Hair follicle dermal papilla cell (primary cell): ENCODE results near the gene CACNG1. TPM values are rescaled to one million over a fixed set of nuclear protein-coding genes. Genes with fewer than 3 reads are reported as not detected.

Experiments used
- total RNA-seq: library from RNA; depleted of rRNA; stranded (reverse); fragments of >200 nt; gene quantifications from 2 replicates; pipeline ENCODE4 v1.2.3, GENCODE V29; 2012

The CACNG1 gene, protein sequence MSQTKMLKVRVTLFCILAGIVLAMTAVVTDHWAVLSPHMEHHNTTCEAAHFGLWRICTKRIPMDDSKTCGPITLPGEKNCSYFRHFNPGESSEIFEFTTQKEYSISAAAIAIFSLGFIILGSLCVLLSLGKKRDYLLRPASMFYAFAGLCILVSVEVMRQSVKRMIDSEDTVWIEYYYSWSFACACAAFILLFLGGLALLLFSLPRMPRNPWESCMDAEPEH
- total RNA-seq: not detected in 2 replicates

DNA sequence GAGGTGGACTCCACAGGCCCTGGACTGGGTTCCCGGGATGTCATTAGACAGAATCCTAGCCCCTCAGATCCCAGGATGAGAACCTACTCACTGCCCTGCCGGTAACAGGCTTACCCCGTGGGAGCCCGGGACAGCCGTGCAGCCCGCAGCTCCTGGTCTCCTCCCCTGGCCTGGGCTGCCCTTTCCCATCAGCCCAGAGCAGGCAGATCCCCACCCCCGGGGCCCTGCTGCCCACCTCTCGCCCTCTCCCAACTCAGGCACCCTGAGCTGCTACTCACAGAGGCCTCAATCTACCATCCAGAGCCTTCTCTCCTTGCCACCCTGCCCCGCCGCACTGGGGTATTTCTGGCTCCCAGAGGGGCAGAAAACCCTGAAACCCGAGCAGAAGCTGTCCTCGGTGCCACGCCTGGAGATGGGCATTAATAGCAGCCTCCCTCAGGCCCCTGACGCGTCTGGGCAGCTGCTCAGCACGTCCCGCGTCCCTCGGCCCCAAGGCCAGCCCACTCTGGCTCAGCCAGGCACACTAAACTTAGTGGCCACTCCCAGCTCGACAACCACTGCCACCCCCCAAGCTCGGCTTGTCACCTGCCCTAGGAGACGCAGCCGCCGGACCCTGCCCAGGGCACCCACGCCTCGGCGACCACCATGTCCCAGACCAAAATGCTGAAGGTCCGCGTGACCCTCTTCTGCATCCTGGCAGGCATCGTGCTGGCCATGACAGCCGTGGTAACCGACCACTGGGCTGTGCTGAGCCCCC, at the start of gene CACNG1:
TSS of gene CACNG1 (plus strand) at position 539 of the 757 bp plus-strand sequence. CDS start at position 646, 107 bp downstream.

Other genes with a start within 250 kb of the CACNG1 start
- not detected in 2 replicates for gene CACNG5, start 209.4 kb upstream of the CACNG1 start, total RNA-seq
- not detected in 2 replicates for gene CACNG4, start 79.8 kb upstream of the CACNG1 start, total RNA-seq
- 58.3 and 68.8 TPM in 2 replicates for gene HELZ, start 200.6 kb downstream of the CACNG1 start, total RNA-seq